GM19328 (cell line): ENCODE results near the gene TMEM119.
"Not testable (repeated sequence)": the region's sequence is repeated elsewhere in the genome, so short reads cannot be mapped to it uniquely, and the experiment has no call there.

Experiments used
- ATAC-seq: cut with Tn5 transposase; IDR thresholded peaks from one replicate; pipeline ENCODE4 v1.9.1; 2021; ENCODE audit warnings: mild to moderate bottlenecking, moderate library complexity; ENCODE audit not compliant: unreplicated experiment

The TMEM119 gene

GRCh38 chr12:108570743-108571608, 26.9 kb downstream of the TMEM119 start:
- ATAC-seq = no peak

GRCh38 chr12:108568338-108569154, 29.3 kb downstream of the TMEM119 start:
- peak; percentile 78 for ATAC-seq

GRCh38 chr12:108567406-108568337, 30.2 kb downstream of the TMEM119 start:
- no peak for ATAC-seq

GRCh38 chr12:108566452-108566851, 31.4 kb downstream of the TMEM119 start:
- ATAC-seq = no peak

- no peak for ATAC-seq
These were observed 31.9 kb downstream of the TMEM119 start for GRCh38 chr12:108565976-108566375.

- no peak for ATAC-seq
These were observed 32.7 kb downstream of the TMEM119 start for GRCh38 chr12:108565146-108565545.

GRCh38 chr12:108564724-108565123, 33.2 kb downstream of the TMEM119 start:
- no peak for ATAC-seq

- no peak for ATAC-seq
These were observed 34.1 kb downstream of the TMEM119 start for GRCh38 chr12:108563804-108564151.

- ATAC-seq = peak; percentile 28
These were observed 34.6 kb downstream of the TMEM119 start for GRCh38 chr12:108563136-108563803.

- peak; percentile 63 for ATAC-seq
These were observed 35.3 kb downstream of the TMEM119 start, which contains the start of gene ISCU for GRCh38 chr12:108562348-108563135. Gene ISCU, plus strand, starts transcription at chr12:108562596. Its CDS starts 27 bp downstream, at chr12:108562623.

GRCh38 chr12:108561852-108562347, 36.0 kb downstream of the TMEM119 start:
- ATAC-seq = no peak

GRCh38 chr12:108560752-108561719, 36.8 kb downstream of the TMEM119 start, which contains the start of gene SART3:
Gene SART3, minus strand, starts transcription at chr12:108561173. Its CDS starts 19 bp downstream, at chr12:108561154.
- peak; percentile 34 for ATAC-seq

- no peak for ATAC-seq
These were observed 37.6 kb downstream of the TMEM119 start for GRCh38 chr12:108560321-108560721.

- no peak for ATAC-seq
These were observed 38.1 kb downstream of the TMEM119 start for GRCh38 chr12:108559748-108560147.

- no peak for ATAC-seq
These were observed 38.8 kb downstream of the TMEM119 start for GRCh38 chr12:108559007-108559655.

GRCh38 chr12:108555383-108555782, 42.5 kb downstream of the TMEM119 start:
- not testable (repeated sequence) for ATAC-seq

- ATAC-seq = no peak
These were observed 44.1 kb downstream of the TMEM119 start for GRCh38 chr12:108553799-108554198.
